ENCODE data around the gene ASTE1. TPM values are rescaled to one million over a fixed set of nuclear protein-coding genes. Genes with fewer than 3 reads are reported as not detected.
"Not testable (repeated sequence)": the region's sequence is repeated elsewhere in the genome, so short reads cannot be mapped to it uniquely, and the experiment has no call there.

ASTE1 gene
- total RNA-seq, 1 experiment from 2014 or later = 5.0 TPM

- DNase-seq (ENCODE audit: low spot score) = no peak
These were observed 16.9 kb downstream of the ASTE1 start for GRCh38 chr3:131009698-131010097.

DNA sequence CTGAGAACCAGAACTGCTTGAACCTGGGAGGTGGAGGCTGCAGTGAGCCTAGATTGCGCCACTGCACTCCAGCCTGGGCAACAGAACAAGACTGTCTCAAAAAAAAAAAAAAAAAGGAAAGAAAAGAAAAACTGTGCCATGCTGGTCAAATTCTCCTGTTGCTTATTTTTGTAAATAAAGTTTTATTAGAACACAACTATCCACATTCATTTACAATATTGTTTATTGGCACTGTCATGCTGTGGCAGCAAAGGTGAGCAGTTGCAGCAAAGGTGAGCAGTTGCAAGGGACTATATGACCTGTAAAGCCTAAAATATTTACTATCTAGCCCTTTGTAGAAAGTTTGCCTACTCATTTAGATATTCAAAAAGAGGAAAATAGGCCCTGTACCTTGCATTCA, 18.3 kb downstream of the ASTE1 start:
- no peak for DNase-seq (ENCODE audit: low spot score)

- no peak for DNase-seq (ENCODE audit: low spot score)
These were observed 18.8 kb downstream of the ASTE1 start for GRCh38 chr3:131007782-131008181.

GRCh38 chr3:131007256-131007655, 19.4 kb downstream of the ASTE1 start:
- DNase-seq (ENCODE audit: low spot score) = no peak

- DNase-seq (ENCODE audit: low spot score) = no peak
These were observed 22.0 kb downstream of the ASTE1 start for GRCh38 chr3:131004603-131005002.

GRCh38 chr3:131001071-131001470, 25.6 kb downstream of the ASTE1 start:
- no peak for DNase-seq (ENCODE audit: low spot score)

DNA sequence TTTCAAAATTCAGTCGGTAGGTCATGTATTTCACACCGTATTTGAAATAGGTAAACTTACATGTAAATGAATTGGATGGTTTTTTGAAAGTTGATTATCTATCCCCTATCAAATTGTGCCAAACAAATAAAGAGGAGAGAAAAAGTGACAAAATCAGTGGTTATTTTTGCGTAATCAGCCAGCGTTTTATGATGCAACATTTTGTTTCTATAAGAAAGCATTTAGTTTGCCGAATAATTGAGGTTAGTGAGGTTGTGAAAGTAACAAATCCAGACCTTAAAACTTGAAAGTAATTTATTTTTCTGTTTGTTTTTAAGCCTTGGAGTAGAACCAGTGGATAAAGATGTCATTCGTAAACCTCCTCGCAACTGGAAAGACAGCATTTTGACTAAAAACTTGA, 29.3 kb downstream of the ASTE1 start:
- no peak for DNase-seq (ENCODE audit: low spot score)

GRCh38 chr3:130992344-130992743, 34.3 kb downstream of the ASTE1 start:
- no peak for DNase-seq (ENCODE audit: low spot score)

DNA sequence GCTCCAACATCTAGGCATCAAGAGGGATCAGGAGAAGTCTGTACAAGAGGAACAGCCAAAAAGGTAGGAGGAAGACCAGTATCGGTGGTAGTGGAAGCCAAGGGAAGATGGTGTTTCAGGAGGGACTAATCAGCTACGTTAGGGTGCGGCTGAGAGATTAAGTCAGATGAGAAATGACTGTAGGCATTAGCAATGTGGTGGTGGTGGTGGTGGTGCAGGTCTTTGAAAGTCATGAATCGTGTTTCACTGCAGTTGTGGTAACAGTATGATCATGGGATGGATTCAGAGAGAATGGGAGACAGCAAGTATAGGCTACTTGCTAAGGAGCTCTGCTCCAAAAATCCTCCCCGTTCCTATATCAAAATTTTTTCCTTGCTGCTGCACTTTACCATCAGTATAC, 35.5 kb downstream of the ASTE1 start:
- DNase-seq (ENCODE audit: low spot score) = no peak

DNA sequence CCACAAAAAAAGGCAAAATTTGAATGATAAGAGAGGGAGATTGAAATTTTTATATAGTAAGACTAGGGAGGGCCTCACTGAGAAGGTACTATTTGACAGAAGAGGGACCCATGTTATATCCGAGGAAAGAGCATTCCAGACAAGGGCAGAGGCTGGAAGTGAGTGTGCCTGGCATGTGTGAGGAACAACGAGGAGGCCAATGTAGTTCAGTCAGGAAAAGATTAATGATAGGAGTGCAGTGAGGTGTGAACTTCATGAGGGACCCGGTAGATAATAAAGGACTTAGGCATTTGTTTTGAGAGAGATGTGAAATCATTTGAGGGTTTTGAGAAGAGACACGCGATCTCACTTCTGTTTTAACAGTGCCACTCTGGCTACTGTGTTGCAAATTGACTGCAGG, 36.3 kb downstream of the ASTE1 start:
- DNase-seq (ENCODE audit: low spot score) = no peak

- DNase-seq (ENCODE audit: low spot score) = no peak
These were observed 45.2 kb downstream of the ASTE1 start for GRCh38 chr3:130981469-130981868.

DNA sequence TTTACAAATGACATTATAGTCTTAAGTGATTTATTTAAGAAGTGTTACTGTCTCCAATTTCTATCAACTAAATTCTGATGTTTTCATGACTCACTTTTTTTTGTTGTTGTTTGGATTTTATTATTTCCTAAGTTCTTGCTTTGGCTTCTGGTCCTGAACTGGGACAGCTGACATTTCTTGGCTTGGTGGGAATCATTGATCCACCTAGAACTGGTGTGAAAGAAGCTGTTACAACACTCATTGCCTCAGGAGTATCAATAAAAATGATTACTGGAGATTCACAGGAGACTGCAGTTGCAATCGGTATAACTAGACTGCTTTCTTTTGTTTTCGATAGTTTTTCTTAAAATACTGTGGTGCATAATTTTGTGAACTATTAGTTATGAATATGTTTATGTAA, 47.5 kb downstream of the ASTE1 start:
- DNase-seq (ENCODE audit: low spot score) = no peak

DNA sequence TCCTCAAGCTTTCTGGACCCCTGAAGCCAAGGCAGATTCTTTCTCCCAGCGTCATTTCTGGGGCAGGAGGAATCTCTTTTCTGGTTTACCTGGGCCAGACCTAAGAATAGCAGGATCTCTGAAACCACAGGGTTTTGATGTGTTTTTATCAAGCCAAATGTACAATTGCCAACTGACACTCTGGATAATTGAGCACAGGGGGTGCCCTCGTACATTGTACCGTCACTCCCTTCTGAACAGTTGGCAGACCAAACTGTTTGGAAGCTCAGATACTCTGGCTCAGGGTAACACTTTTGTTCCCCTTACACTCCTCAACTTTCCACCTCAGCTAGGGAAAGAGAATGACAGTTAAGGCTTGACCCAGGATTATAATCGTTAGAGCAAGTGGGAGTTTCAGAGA, 49.9 kb downstream of the ASTE1 start:
- no peak for DNase-seq (ENCODE audit: low spot score)

DNA sequence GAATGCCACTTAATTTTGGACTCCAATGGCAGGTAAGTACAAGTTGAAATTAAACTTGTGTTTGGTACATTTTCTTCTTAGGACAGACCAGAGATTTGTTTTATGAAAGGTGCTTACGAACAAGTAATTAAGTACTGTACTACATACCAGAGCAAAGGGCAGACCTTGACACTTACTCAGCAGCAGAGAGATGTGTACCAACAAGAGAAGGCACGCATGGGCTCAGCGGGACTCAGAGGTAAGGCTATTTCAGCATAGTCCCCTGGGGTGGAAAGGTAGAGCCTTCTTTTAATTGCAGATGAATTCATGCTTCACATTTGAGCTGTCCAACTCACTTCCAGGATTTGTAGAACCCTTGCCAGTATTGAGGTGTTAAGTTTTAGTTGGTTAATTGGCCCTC, 51.4 kb downstream of the ASTE1 start:
- DNase-seq (ENCODE audit: low spot score) = no peak

GRCh38 chr3:130974201-130974600, 52.4 kb downstream of the ASTE1 start:
- no peak for DNase-seq (ENCODE audit: low spot score)

GRCh38 chr3:130973406-130973805, 53.2 kb downstream of the ASTE1 start:
- DNase-seq (ENCODE audit: low spot score) = no peak

GRCh38 chr3:130972592-130972991, 54.0 kb downstream of the ASTE1 start:
- not testable (repeated sequence) for DNase-seq (ENCODE audit: low spot score)

DNA sequence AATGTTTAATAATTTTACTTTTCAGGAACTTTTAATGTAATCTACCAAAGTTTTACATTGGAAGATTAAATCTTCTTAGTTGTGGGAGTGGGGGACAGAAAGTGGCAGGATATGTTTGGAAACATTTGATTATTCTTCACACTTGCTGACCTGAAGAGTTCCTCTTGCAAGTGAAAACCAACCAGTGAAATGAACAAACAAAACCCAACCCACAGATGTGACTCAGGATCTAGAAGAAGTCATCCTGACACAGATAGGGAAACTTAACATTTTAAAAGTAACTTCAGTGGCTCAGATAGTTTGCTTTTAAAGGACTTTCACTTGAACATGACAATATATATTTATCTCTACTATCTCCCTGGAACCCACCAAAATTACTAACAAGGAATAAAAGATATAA, 55.4 kb downstream of the ASTE1 start:
- DNase-seq (ENCODE audit: low spot score) = no peak

- DNase-seq (ENCODE audit: low spot score) = no peak
These were observed 57.0 kb downstream of the ASTE1 start for GRCh38 chr3:130969621-130970020.

DNA sequence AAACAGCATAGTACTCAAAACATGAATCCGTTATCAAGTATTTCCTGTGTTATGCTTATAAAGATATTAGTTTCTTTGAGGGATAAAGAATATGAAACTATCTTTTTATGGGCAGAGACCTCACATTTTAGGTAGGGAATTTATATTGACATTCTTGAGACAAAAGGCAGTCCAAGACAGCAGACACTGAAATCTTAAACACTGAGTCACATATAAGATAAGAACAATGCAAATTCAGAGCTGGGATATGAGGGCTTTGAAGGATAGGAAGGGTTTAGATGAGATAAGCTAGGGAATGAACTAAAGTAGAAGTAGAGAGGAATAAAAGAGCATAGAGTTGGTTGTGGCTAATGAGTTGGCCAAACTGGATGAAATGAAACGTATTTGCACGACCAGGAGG, 58.4 kb downstream of the ASTE1 start:
- peak; percentile 44 for DNase-seq (ENCODE audit: low spot score)

DNA sequence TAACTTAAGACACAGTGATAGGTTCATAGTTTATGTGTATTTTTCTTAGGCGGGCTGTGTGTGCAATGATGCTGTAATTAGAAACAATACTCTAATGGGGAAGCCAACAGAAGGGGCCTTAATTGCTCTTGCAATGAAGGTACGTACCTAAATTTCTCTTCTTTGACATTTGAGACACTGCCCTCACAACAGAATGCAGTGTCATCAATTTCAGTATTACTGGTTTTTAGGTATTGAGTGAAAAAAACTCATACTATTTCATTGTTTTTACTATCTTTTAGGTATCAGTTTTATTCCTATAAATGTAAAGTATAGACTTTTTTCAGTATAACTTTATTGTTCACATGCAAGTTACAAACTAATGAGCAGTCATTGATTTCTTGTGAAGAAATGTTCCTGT, 59.3 kb downstream of the ASTE1 start:
- DNase-seq (ENCODE audit: low spot score) = no peak

- DNase-seq (ENCODE audit: low spot score) = peak; percentile 87
These were observed 62.7 kb downstream of the ASTE1 start for GRCh38 chr3:130963878-130964277.
